Esophagus squamous epithelium (tissue), 4 donors: ENCODE results near the gene FAM187B.

ENCODE experiments used
- CTCF ChIP-seq, 6 experiments: fragments of 450-650 bp in 4 of 6; fragments of 200-600 bp in 2 of 6; sonication (generic) in 2 of 6; IDR thresholded peaks; one replicate each; pipeline ENCODE4 v1.5.1; 2016 to 2019; ENCODE audit warnings: antibody characterized with exemption in 6 of 6, mild to moderate bottlenecking in 4 of 6, moderate library complexity in 4 of 6
- POLR2A ChIP-seq, 4 donors: fragments of 450-650 bp; IDR thresholded peaks; one replicate each; pipeline ENCODE4 v1.6.1; 2017; ENCODE audit warnings: antibody characterized with exemption in 4 of 4, mild to moderate bottlenecking in 4 of 4, moderate library complexity in 3 of 4

GRCh38 chr19:35205733-35206323 is 22.7 kb downstream of the FAM187B start:
- TF ChIP-seq POLR2A (IDR thresholded peaks at IDR 0.05) (no peak), CTCF (IDR thresholded peaks at IDR 0.05) (no peak)
